ENCODE results near the gene STAT1. TPM values are rescaled to one million over a fixed set of nuclear protein-coding genes. Genes with fewer than 3 reads are reported as not detected.

Gene STAT1
- total RNA-seq, 1 experiment from 2014 or later: 76.5 TPM

- DNase-seq (ENCODE audit: low spot score): no peak
- ChIA-PET CTCF (no interaction called here), POLR2A (ENCODE audit: low non-redundant PET) (no interaction called here)
- Histone ChIP-seq H3K27ac (ENCODE audit: low read depth, low read length, poor library complexity, severe bottlenecking) (no peak overlapping the region), H3K27me3 (replicated peaks; ENCODE audit: insufficient read depth, low read depth, low read length, poor library complexity) (no peaks in the 10 kb centered on the region), H3K4me3 (ENCODE audit: low read depth, low read length, poor library complexity, severe bottlenecking) (no peak overlapping the region), H3K36me3 (ENCODE audit: insufficient read depth, low read length, poor library complexity, severe bottlenecking) (peaks cover 88% of the 10 kb centered on the region), H3K4me1 (ENCODE audit: insufficient read depth, low read length, poor library complexity, severe bottlenecking) (no peaks in the 10 kb centered on the region), H3K9me3 (ENCODE audit: low read depth, low read length, poor library complexity, severe bottlenecking) (no peaks in the 10 kb centered on the region)
- no peak for TF ChIP-seq CTCF (conservative IDR thresholded peaks at IDR 0.05; ENCODE audit: low read depth, low read length)
- no TSS peak for BruUV-seq (replicated peaks)
- intact Hi-C loops (cut with micrococcal nuclease; ENCODE audit: unreplicated experiment): no loop called here
These were observed 10.3 kb downstream of the STAT1 start for GRCh38 chr2:191003405-191004309.

GRCh38 chr2:191001624-191002023 lies 12.3 kb downstream of the STAT1 start:
- no peaks in the 10 kb centered on the region for H3K9me3 ChIP-seq (ENCODE audit: low read depth, low read length, poor library complexity, severe bottlenecking)
- no peaks in the 10 kb centered on the region for H3K27me3 ChIP-seq (replicated peaks; ENCODE audit: insufficient read depth, low read depth, low read length, poor library complexity)
- intact Hi-C loops (cut with micrococcal nuclease; ENCODE audit: unreplicated experiment): no loop called here
- no peak overlapping the region for H3K27ac ChIP-seq (ENCODE audit: low read depth, low read length, poor library complexity, severe bottlenecking)
- POLR2A ChIA-PET (ENCODE audit: low non-redundant PET): no interaction called here
- TF ChIP-seq CTCF (conservative IDR thresholded peaks at IDR 0.05; ENCODE audit: low read depth, low read length) (no peak), EZH2 (IDR thresholded peaks at IDR 0.05; ENCODE audit: borderline replicate concordance, low read depth, low read length, poor library complexity, severe bottlenecking) (no peak)
- CTCF ChIA-PET: no interaction called here
- H3K36me3 ChIP-seq (ENCODE audit: insufficient read depth, low read length, poor library complexity, severe bottlenecking): peaks cover 86% of the 10 kb centered on the region
- no peak for DNase-seq (ENCODE audit: low spot score)
- no peak overlapping the region for H3K4me3 ChIP-seq (ENCODE audit: low read depth, low read length, poor library complexity, severe bottlenecking)
- H3K4me1 ChIP-seq (ENCODE audit: insufficient read depth, low read length, poor library complexity, severe bottlenecking): no peaks in the 10 kb centered on the region
- no TSS peak for BruUV-seq (replicated peaks)

DNA sequence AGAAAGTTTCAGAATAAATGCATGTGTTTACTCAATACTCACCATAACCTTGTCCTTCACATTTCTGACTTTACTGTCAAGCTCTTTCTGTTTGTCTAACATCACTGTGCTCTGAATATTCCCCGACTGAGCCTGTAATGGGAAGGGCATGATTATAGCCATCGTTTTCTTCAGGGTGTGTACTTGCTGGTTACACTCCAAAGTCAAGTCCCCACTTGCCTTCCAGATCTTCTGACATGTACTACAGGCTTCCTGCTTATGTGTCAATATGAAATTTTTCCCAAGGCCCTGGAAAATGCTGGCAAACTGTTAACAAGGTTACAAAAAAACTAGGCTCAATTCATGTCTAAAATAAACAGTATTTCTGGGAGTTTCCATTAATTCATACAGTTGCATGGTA lies 12.9 kb downstream of the STAT1 start:
- H3K4me1 ChIP-seq (ENCODE audit: insufficient read depth, low read length, poor library complexity, severe bottlenecking): no peaks in the 10 kb centered on the region
- CTCF ChIA-PET: no interaction called here
- intact Hi-C loops (cut with micrococcal nuclease; ENCODE audit: unreplicated experiment): no loop called here

More for the DNA sequence above, 12.9 kb downstream of the STAT1 start:
- H3K4me3 ChIP-seq (ENCODE audit: low read depth, low read length, poor library complexity, severe bottlenecking): no peak overlapping the region
- no peak overlapping the region for H3K27ac ChIP-seq (ENCODE audit: low read depth, low read length, poor library complexity, severe bottlenecking)
- no peaks in the 10 kb centered on the region for H3K9me3 ChIP-seq (ENCODE audit: low read depth, low read length, poor library complexity, severe bottlenecking)
- H3K36me3 ChIP-seq (ENCODE audit: insufficient read depth, low read length, poor library complexity, severe bottlenecking): peaks cover 86% of the 10 kb centered on the region
- no TSS peak for BruUV-seq (replicated peaks)
- POLR2A ChIA-PET (ENCODE audit: low non-redundant PET): no interaction called here
- no peak for DNase-seq (ENCODE audit: low spot score)
- H3K27me3 ChIP-seq (replicated peaks; ENCODE audit: insufficient read depth, low read depth, low read length, poor library complexity): no peaks in the 10 kb centered on the region
- no peak for TF ChIP-seq EZH2 (IDR thresholded peaks at IDR 0.05; ENCODE audit: borderline replicate concordance, low read depth, low read length, poor library complexity, severe bottlenecking)
- no peak for TF ChIP-seq CTCF (conservative IDR thresholded peaks at IDR 0.05; ENCODE audit: low read depth, low read length)
